ENCODE results near the gene CELF1.
"Not testable (repeated sequence)": the region's sequence is repeated elsewhere in the genome, so short reads cannot be mapped to it uniquely, and the experiment has no call there.

The CELF1 gene

GRCh38 chr11:47560426-47560825, 7.5 kb upstream of the CELF1 start:
- peaks cover 12% of the 10 kb centered on the region for H3K79me2 ChIP-seq (ENCODE audit: insufficient read depth, low read length)
- TF ChIP-seq CTCF (conservative IDR thresholded peaks at IDR 0.05; ENCODE audit: low read length) (no peak), EZH2phosphoT487 (IDR thresholded peaks at IDR 0.05; ENCODE audit: borderline replicate concordance) (no peak)
- H3K9me3 ChIP-seq (ENCODE audit: insufficient read depth, low read depth, low read length): no peaks in the 10 kb centered on the region
- no peaks in the 10 kb centered on the region for H3K9me2 ChIP-seq (replicated peaks; ENCODE audit: low read depth, low read length)
- peaks cover 4% of the 10 kb centered on the region for H3K4me1 ChIP-seq (ENCODE audit: insufficient read depth, low read length, poor library complexity, severe bottlenecking)
- no peaks in the 10 kb centered on the region for H4K20me1 ChIP-seq (ENCODE audit: insufficient read depth, low read length, poor library complexity, severe bottlenecking)
- no peak overlapping the region for H2AFZ ChIP-seq (ENCODE audit: low read length)
- H3K27me3 ChIP-seq (ENCODE audit: insufficient read depth, low read length, poor library complexity, severe bottlenecking): no peaks in the 10 kb centered on the region
- H3K4me2 ChIP-seq (ENCODE audit: low read depth, low read length, poor library complexity, severe bottlenecking): no peak overlapping the region
- no peak overlapping the region for H3K4me3 ChIP-seq (ENCODE audit: low read length, poor library complexity, severe bottlenecking)
- no peak overlapping the region for H3K9ac ChIP-seq (ENCODE audit: low read depth, low read length, poor library complexity, severe bottlenecking)
- no peaks in the 10 kb centered on the region for H3K36me3 ChIP-seq (ENCODE audit: insufficient read depth, low read length)
- no peaks in the 10 kb centered on the region for H3F3A ChIP-seq (ENCODE audit: low read depth)

GRCh38 chr11:47558695-47559094, 5.8 kb upstream of the CELF1 start:
- H3K4me1 ChIP-seq (ENCODE audit: insufficient read depth, low read length, poor library complexity, severe bottlenecking): no peaks in the 10 kb centered on the region
- no peaks in the 10 kb centered on the region for H3K9me3 ChIP-seq (ENCODE audit: insufficient read depth, low read depth, low read length)
- no peaks in the 10 kb centered on the region for H3K9me2 ChIP-seq (replicated peaks; ENCODE audit: low read depth, low read length)
- H2AFZ ChIP-seq (ENCODE audit: low read length): no peak overlapping the region
- no peaks in the 10 kb centered on the region for H3K36me3 ChIP-seq (ENCODE audit: insufficient read depth, low read length)
- no peaks in the 10 kb centered on the region for H3K79me2 ChIP-seq (ENCODE audit: insufficient read depth, low read length)
- H3K9ac ChIP-seq (ENCODE audit: low read depth, low read length, poor library complexity, severe bottlenecking): no peak overlapping the region
- H3K4me2 ChIP-seq (ENCODE audit: low read depth, low read length, poor library complexity, severe bottlenecking): no peak overlapping the region
- H3F3A ChIP-seq (ENCODE audit: low read depth): no peaks in the 10 kb centered on the region
- no peaks in the 10 kb centered on the region for H3K27me3 ChIP-seq (ENCODE audit: insufficient read depth, low read length, poor library complexity, severe bottlenecking)
- H4K20me1 ChIP-seq (ENCODE audit: insufficient read depth, low read length, poor library complexity, severe bottlenecking): no peaks in the 10 kb centered on the region
- no peak overlapping the region for H3K4me3 ChIP-seq (ENCODE audit: low read length, poor library complexity, severe bottlenecking)
- TF ChIP-seq EZH2phosphoT487 (IDR thresholded peaks at IDR 0.05; ENCODE audit: borderline replicate concordance) (no peak), CTCF (conservative IDR thresholded peaks at IDR 0.05; ENCODE audit: low read length) (no peak)

- H3K9me3 ChIP-seq (ENCODE audit: insufficient read depth, low read depth, low read length); H2AFZ ChIP-seq (ENCODE audit: low read length); H3K27me3 ChIP-seq (ENCODE audit: insufficient read depth, low read length, poor library complexity, severe bottlenecking); H3K9ac ChIP-seq (ENCODE audit: low read depth, low read length, poor library complexity, severe bottlenecking); H4K20me1 ChIP-seq (ENCODE audit: insufficient read depth, low read length, poor library complexity, severe bottlenecking); H3K36me3 ChIP-seq (ENCODE audit: insufficient read depth, low read length); H3K9me2 ChIP-seq (replicated peaks; ENCODE audit: low read depth, low read length); H3K4me1 ChIP-seq (ENCODE audit: insufficient read depth, low read length, poor library complexity, severe bottlenecking); H3K4me2 ChIP-seq (ENCODE audit: low read depth, low read length, poor library complexity, severe bottlenecking); H3F3A ChIP-seq (ENCODE audit: low read depth); H3K4me3 ChIP-seq (ENCODE audit: low read length, poor library complexity, severe bottlenecking): not testable (repeated sequence)
- H3K79me2 ChIP-seq (ENCODE audit: insufficient read depth, low read length): peaks cover 13% of the 10 kb centered on the region
Observed at GRCh38 chr11:47557004-47557403, 4.1 kb upstream of the CELF1 start.

- TF ChIP-seq EZH2phosphoT487 (IDR thresholded peaks at IDR 0.05; ENCODE audit: borderline replicate concordance) (no peak), CTCF (conservative IDR thresholded peaks at IDR 0.05; ENCODE audit: low read length) (0 out of 2 replicates have a peak, but pooled peaks have one; percentile 21)
- H3K9me3 ChIP-seq (ENCODE audit: insufficient read depth, low read depth, low read length): no peaks in the 10 kb centered on the region
Observed at GRCh38 chr11:47553406-47553743, 443 bp upstream of the CELF1 start.

More at GRCh38 chr11:47553406-47553743, 443 bp upstream of the CELF1 start:
- Histone ChIP-seq H3K4me1 (ENCODE audit: insufficient read depth, low read length, poor library complexity, severe bottlenecking) (peaks cover 25% of the 10 kb centered on the region), H3K79me2 (ENCODE audit: insufficient read depth, low read length) (peaks cover 50% of the 10 kb centered on the region), H3K9me2 (replicated peaks; ENCODE audit: low read depth, low read length) (no peaks in the 10 kb centered on the region), H3K4me2 (ENCODE audit: low read depth, low read length, poor library complexity, severe bottlenecking) (peak overlapping the region; percentile 83), H2AFZ (ENCODE audit: low read length) (peak overlapping the region; percentile 99), H3K36me3 (ENCODE audit: insufficient read depth, low read length) (no peaks in the 10 kb centered on the region), H3K9ac (ENCODE audit: low read depth, low read length, poor library complexity, severe bottlenecking) (peak overlapping the region; percentile 95), H3K27me3 (ENCODE audit: insufficient read depth, low read length, poor library complexity, severe bottlenecking) (no peaks in the 10 kb centered on the region), H3F3A (ENCODE audit: low read depth) (no peaks in the 10 kb centered on the region), H3K4me3 (ENCODE audit: low read length, poor library complexity, severe bottlenecking) (peak overlapping the region; percentile 99), H4K20me1 (ENCODE audit: insufficient read depth, low read length, poor library complexity, severe bottlenecking) (peaks cover 41% of the 10 kb centered on the region)
